Fibroblast of skin of right quadriceps (primary cell): ENCODE results near the gene SMIM45.
"Not testable (repeated sequence)": the region's sequence is repeated elsewhere in the genome, so short reads cannot be mapped to it uniquely, and the experiment has no call there.

Experiments used
- DNase-seq: peaks from one replicate; pipeline ENCODE4 v3.0.0-alpha.2; 2013

Gene SMIM45

GRCh38 chr22:41935509-41935908 lies 16.4 kb upstream of the SMIM45 start:
- DNase-seq, result no peak

DNA sequence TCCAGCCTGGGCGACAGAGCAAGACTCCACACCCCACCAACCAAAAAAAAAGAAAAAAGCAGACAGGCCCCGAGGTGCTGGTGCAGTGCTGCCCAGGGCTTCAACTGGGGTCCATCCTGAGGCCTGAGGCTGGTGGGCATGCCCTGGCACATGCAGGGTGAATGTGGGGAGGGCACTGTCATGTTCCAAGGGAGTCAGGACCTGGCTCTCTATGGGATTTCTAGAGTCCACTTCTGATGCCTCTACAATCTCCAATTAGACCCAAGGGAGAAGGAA lies 15.1 kb upstream of the SMIM45 start:
- DNase-seq, result no peak

DNA sequence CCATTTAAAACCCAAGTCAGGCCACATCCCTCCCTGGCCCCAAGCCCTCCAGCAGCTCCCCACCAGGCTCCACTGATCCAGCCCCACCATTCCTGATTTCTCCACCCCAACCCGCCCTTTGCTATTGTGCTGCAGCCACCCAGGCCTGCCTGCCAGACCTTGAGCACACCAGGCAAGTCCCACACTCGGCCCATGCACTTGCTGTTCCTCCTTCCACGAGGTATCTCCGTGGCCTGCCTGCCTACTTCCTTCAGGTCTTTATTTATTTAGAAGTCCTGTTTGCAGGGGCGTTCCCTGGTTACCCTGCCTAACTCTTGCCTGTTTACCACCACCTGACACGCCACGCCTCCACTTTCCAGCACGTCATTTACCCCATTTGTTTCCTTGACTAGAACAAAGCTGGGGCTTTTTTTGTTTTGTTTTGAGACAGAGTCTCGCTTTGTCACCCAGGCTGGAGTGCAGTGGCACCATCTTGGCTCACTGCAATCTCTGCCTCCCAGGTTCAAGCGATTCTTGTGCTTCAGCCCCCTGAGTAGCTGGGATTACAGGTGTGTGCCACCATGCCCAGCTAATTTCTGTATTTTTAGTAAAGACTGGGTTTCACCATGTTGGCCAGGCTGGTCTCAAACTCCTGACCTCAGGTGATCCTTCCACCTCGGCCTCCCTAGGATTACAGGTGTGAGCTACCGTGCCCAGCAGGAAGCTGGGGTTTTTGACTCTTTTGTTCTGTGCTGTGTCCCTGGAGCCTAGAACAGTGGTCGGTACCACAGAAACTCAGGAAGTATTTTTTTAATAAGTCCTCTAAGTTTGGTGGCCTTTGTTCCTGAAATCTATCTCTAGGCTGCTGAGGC lies 11.7 kb upstream of the SMIM45 start:
- no peak for DNase-seq

- DNase-seq, result peak; percentile 81
These were observed 10.9 kb upstream of the SMIM45 start for GRCh38 chr22:41940832-41941765.

DNA sequence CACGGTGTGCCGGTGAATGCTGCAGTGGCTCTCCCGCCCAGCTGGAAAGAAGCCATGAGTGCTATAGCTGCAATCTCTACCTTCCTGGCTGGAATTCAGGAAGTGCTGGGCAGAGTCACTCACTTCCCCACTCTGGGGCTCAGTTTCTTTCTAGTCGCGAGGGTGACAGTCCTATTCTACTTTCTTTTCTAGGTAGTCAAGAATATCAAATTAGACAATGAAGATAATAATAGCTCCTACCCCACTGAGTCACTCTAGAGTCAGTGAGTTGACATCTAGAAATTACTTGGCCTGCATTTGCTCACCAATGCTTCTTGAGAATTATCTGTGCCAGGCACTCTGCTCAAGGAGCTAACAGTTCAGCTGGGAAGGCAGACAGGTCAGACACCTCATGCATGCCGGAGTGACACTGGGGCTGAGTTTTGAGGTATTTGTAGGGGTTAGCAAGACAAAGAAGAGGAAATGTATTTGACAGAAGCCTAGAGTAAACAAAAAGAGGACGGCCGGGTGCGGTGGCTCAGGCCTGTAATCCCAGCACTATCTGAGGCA lies 8.2 kb upstream of the SMIM45 start:
- DNase-seq, result no peak

DNA sequence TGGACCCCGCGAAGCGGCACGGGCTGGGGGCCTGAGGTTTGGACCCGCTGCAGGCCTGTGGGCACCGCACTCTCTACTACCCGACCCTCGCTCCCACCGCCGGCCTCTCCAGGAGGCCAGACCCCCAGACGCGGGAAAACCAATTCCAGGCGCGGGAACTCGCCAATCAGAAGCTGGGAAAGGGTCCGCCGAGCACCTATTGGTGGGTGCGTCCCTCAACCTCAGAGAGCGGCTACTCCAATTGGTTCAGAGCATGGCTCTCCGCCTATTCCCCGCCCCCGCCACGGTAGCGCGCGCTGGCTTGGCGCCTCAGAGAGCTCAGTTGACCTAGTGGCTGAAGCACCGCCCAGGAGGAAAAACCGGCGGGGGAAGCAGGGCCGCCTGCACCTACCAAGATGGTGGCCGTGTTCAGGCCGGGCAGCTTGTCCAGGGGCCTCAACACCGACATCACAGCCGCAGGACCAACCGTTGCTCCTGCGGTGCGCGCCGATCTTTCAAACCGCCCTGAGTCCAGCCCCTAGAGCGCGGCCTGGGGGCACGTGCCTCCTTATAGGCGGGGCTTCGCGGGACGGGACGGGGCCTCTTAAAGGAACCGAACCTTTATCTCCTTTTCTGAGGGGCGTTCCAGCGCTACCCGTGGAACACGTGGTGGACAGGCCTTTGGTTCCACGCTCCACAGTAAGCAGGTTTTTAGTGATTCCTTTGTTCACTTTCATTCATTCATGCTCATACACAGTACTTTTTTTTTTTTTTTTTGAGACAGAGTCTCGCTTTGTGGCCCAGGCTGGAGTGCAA lies 5.1 kb upstream of the SMIM45 start, which contains the start of gene CENPM:
TSS of gene CENPM (minus strand) at position 524 of the 795 bp plus-strand sequence. CDS start at position 448, 76 bp downstream.
- DNase-seq, result peak; percentile 94

- DNase-seq, result no peak
These were observed 4.4 kb upstream of the SMIM45 start for GRCh38 chr22:41947424-41948080.

- DNase-seq, result no peak
These were observed 3.8 kb upstream of the SMIM45 start for GRCh38 chr22:41948142-41948541.

GRCh38 chr22:41948928-41949296 lies 3.0 kb upstream of the SMIM45 start:
- not testable (repeated sequence) for DNase-seq

DNA sequence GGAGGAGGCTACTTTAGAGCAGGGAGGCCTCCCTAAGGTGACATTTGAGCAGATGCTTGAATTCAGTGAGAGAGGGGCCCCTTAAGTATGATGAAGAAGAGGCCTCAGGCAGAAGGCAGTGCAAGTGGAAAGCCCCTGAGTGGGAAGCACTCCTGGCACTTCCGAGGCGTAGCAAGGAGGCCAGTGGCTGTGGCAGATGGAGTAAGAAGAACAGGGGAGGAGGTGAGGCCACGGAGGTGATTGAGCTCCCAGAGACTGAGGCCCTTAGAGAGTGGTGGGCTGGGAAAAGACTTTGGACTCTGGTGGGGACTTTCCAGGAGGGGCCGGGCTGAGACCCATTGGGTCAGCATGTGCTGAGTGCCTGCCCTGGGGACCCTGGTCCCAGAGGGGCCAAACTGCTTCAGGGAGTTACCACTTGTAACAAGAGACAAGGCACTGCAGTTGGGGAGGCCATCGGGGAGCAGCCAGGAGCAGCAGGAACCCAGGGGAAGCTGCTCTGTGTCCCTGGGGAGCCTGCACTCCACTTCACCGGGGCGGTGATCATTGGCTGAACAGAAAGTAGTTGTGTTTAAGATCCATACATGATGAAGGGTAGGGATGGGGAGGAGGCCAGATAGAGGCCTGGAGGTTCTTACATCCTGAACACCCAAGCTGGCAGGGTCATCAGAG lies 2.5 kb upstream of the SMIM45 start:
- no peak for DNase-seq

DNA sequence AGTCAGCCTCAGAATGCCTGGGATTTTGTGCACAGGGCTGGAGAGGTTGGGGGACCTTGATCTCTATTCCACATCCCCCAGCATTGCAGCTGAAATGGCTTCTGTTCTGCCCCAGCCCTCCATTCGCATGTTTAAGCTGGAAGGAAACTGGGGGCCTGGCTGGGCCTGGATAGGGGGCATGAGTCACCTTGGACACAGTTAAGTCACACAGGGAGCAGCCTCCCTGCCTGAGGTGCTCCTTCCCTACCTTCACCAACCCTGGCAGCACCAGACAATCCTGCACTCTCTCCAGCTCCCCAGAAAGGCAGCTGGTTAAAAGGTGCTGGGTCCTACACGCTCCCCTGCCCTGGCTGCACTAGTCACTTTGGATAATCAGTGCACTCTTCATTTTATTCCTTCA lies 763 bp downstream of the SMIM45 start:
- no peak for DNase-seq

DNA sequence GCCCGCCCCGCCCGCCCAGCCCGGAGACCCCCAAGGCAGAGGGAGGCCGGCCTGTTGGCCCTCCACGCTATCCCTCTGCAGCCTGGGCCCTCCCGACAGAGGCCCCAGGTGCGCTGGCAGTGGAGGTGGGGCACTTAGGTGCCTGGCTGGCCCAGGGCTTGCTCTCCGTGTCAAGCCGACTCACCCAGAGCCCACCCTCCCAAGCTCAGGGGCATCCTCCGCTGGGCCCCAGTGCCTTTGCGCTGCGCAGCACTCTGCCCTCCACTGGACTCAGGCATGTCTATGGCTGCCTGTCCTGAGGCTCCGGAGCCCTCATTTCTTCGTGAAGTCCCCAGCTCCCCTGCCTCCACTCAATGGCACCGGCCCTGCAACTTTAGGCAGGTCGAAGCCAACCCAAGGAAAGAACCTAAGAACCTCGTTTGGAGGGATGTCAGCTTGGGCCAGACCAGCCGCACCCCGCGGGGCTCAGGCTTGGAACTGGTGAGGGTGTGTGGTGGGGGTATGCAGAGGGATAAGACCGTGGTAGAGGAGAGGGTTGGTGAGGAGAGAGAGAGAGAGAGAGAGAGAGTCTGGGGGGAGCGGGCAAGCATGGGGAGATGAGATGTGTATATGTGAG lies 6.1 kb downstream of the SMIM45 start:
- no peak for DNase-seq

DNA sequence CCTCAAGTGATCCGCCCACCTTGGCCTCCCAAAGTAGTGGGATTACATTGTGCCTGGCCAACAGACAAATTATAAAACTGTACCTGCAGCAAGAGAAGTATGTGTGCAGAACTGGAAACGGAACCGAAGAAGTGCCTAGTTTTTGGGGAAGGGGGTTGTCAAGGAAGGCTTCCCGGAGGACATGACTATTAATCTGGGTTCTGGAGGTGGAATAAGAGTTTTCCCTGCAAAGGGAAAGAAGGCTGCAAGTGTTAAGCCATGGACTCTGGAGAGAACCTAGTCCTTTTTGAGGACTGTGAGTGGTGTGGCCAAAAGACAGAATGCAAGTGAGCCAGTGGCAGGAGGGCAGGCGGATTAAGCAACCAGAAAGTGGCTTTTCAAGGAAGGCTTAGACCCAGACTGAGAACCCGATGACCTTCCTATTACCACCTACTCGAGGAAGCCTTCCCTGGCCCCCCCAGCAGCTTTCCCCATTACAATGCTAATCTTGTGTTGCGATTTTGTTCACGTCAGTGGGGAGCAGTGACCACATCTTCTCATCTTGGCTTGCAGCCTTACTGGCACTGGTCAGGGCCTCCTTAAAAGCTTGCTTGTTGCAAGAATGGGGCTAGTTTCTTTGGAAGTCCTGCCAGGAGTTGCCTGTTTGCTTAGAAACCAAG lies 11.6 kb downstream of the SMIM45 start:
- DNase-seq, result no peak

- DNase-seq, result no peak
These were observed 12.2 kb downstream of the SMIM45 start for GRCh38 chr22:41964112-41964491.

- no peak for DNase-seq
These were observed 14.3 kb downstream of the SMIM45 start for GRCh38 chr22:41966225-41966606.

- DNase-seq, result peak; percentile 75
These were observed 14.8 kb downstream of the SMIM45 start for GRCh38 chr22:41966607-41967240.

GRCh38 chr22:41968601-41969000 lies 16.7 kb downstream of the SMIM45 start:
- no peak for DNase-seq

GRCh38 chr22:41969110-41969646 lies 17.2 kb downstream of the SMIM45 start, which contains the start of gene SEPTIN3:
TSS of gene SEPTIN3 (plus strand) at chr22:41969443. CDS start at chr22:41971493, 2,050 bp downstream.
- DNase-seq, result no peak

DNA sequence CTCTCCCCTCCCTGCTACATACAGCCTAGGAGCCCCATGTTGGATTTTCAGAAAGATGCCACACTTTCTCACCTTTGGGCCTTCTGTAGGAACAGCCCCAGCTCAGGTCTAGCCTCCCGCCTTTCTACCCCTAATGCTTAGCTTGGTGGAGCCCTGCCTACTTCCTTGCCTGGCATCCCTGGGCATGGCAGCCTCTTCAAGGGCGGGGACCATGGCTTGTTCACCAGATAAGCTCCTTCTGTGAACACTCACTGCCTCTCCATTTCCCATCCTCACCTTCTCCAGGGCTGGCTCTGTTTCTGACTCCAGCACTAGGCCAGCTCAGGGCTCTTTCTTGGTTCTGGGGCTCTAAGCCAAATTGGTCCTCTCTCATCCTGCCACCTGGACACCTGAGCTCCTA lies 18.7 kb downstream of the SMIM45 start:
- DNase-seq, result no peak

GRCh38 chr22:41971431-41971830 lies 19.5 kb downstream of the SMIM45 start:
- DNase-seq, result no peak
